HG02840 (cell line): ENCODE measurements around the gene ABLIM1.

ENCODE experiments used
- ATAC-seq: cut with Tn5 transposase; IDR thresholded peaks from one replicate; pipeline ENCODE4 v1.9.1; 2021; ENCODE audit warnings: mild to moderate bottlenecking, moderate library complexity, moderate number of reproducible peaks; ENCODE audit not compliant: unreplicated experiment, low FRiP score

Gene ABLIM1

GRCh38 chr10:114681542-114681941 lies 23.5 kb upstream of the ABLIM1 start:
- no peak for ATAC-seq

GRCh38 chr10:114680543-114681117 lies 22.6 kb upstream of the ABLIM1 start:
- no peak for ATAC-seq

- ATAC-seq, result no peak
Observed at GRCh38 chr10:114679552-114679951, 21.5 kb upstream of the ABLIM1 start.

GRCh38 chr10:114678820-114679219 lies 20.7 kb upstream of the ABLIM1 start:
- ATAC-seq, result no peak

- ATAC-seq, result no peak
Observed at GRCh38 chr10:114678336-114678735, 20.3 kb upstream of the ABLIM1 start.

- ATAC-seq, result no peak
Observed at GRCh38 chr10:114674346-114674745, 16.3 kb upstream of the ABLIM1 start.

GRCh38 chr10:114669648-114670047 lies 11.6 kb upstream of the ABLIM1 start:
- no peak for ATAC-seq

GRCh38 chr10:114668375-114669080 lies 10.5 kb upstream of the ABLIM1 start:
- ATAC-seq, result no peak

- ATAC-seq, result no peak
Observed at GRCh38 chr10:114665873-114666272, 7.8 kb upstream of the ABLIM1 start.

- ATAC-seq, result no peak
Observed at GRCh38 chr10:114665406-114665805, 7.3 kb upstream of the ABLIM1 start.

- no peak for ATAC-seq
Observed at GRCh38 chr10:114664127-114664526, 6.1 kb upstream of the ABLIM1 start.

- ATAC-seq, result no peak
Observed at GRCh38 chr10:114663626-114664025, 5.6 kb upstream of the ABLIM1 start.

- no peak for ATAC-seq
Observed at GRCh38 chr10:114662646-114663217, 4.7 kb upstream of the ABLIM1 start.

GRCh38 chr10:114661212-114661880 lies 3.3 kb upstream of the ABLIM1 start:
- ATAC-seq, result no peak

- ATAC-seq, result no peak
Observed at GRCh38 chr10:114655671-114656070, 2.4 kb downstream of the ABLIM1 start.

- ATAC-seq, result no peak
Observed at GRCh38 chr10:114654822-114655575, 3.1 kb downstream of the ABLIM1 start.

- ATAC-seq, result no peak
Observed at GRCh38 chr10:114653926-114654325, 4.1 kb downstream of the ABLIM1 start.

- ATAC-seq, result no peak
Observed at GRCh38 chr10:114652402-114653368, 5.4 kb downstream of the ABLIM1 start.

- no peak for ATAC-seq
Observed at GRCh38 chr10:114650831-114651230, 7.2 kb downstream of the ABLIM1 start.

GRCh38 chr10:114650266-114650665 lies 7.8 kb downstream of the ABLIM1 start:
- ATAC-seq, result no peak
